IPS DF 19.7 (cell line): ENCODE measurements around the gene RP2.
A peak's percentile ranks its signal among the peaks of the same experiment; 100 is the strongest.

Source experiments
- DNase-seq: peaks from one replicate; pipeline ENCODE4 v3.0.0-alpha.2; 2013; ENCODE audit warnings: low read depth, low spot score

The RP2 gene

GRCh38 chrX:46836701-46837557, at the start of gene RP2:
RP2 (plus strand) TSS chrX:46837043; CDS start chrX:46837101, 58 bp downstream.
- DNase-seq = peak; percentile 77

DNA sequence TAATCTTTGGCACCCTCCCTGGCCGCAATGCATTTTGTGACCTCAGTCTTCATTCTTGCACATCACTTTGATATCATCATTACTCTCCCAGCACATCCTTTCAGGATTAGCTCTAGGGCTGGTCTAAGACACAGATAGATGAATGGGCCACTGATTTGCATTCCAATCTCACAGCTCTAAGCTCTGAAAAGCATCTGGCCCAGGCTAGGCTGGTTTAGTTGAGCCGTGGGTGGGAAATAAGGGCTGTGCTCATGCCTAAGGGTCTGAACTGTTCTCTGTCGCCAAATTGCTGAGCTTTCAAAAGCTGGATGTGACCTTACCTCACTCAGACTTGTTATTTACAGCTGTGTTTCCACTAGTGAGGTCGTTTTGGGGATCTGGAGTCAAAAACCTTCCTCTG, 47.9 kb upstream of the RP2 start:
- DNase-seq = no peak

GRCh38 chrX:46791927-46792809, 44.7 kb upstream of the RP2 start:
- DNase-seq = peak; percentile 23

GRCh38 chrX:46792810-46793188, 44.0 kb upstream of the RP2 start:
- no peak for DNase-seq

DNA sequence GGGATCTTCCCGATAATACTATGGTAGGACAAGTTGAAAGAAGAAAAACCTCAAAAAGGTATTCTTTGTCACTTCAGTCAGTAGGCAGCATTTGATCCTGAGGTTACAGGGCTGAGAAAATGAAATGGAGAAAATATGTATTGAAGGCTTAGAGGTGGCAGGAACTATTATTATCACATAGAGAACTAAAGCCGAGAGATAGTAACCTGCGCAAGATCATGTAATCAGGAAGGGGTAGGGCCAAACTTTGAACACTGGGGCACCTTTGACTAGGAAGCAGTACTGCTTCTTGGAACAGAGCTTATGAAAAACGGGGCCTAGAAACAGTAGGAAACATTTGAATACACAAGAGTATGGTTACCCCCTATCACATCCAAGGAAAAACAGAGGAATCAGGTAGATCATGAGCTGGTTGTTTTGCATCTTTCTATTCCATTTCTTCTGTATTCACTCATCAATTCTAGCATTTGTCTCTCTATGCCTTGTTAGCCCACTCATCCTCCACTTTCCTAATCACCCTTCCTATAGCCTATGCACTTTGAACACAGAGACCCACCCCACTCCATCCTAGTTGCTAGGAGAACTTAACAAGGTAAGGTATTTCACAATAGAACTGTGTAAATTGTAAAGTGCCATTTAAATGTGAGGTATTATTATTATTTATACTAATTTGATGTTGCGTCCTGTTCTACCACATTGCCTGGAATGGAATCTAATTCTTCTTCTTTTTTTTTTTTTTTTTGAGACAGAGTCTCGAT, 43.3 kb upstream of the RP2 start:
- no peak for DNase-seq

- DNase-seq = peak; percentile 25
Observed at GRCh38 chrX:46796574-46797191, 40.2 kb upstream of the RP2 start.

DNA sequence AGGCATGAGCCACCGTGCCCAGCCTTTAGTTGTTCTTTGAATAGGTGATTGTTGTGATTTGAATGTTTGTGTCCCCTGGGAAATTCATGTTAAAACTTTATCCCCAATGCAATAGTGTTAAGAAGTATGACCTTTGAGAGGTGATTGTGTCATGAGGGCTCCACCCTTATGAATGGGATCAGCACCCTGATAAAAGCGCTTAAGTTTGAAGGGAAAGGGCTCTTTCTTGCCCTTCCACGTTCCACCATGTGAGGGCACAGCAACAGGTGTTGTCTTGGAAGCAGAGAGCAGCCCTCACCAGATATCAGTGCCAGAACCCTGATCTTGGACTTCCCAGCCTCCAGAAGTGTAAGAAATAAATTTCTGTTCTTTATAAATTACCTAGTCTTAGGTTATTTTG, 33.7 kb upstream of the RP2 start:
- DNase-seq = no peak

- DNase-seq = no peak
Observed at GRCh38 chrX:46805270-46805669, 31.6 kb upstream of the RP2 start.

DNA sequence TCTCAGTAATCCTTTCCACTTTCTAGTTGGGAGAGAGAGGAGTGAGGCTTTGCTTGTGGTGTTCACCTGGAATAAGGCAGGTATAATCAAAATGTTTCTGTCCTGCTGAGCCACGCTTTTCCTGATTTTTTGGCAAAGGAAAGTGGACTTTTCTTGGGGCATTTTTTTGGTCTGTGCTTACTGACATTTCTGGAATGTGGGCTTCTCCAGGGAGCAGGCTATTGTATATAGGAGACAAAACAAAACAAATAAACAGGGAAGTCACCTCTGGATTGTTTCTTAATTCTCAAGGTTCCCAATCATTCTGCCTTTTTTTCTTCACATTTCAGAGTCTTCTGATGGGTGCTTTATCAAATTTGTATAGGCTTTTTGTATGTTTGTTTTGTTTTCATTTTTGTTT, 25.7 kb upstream of the RP2 start:
- DNase-seq = no peak

- DNase-seq = no peak
Observed at GRCh38 chrX:46812445-46812844, 24.4 kb upstream of the RP2 start.

DNA sequence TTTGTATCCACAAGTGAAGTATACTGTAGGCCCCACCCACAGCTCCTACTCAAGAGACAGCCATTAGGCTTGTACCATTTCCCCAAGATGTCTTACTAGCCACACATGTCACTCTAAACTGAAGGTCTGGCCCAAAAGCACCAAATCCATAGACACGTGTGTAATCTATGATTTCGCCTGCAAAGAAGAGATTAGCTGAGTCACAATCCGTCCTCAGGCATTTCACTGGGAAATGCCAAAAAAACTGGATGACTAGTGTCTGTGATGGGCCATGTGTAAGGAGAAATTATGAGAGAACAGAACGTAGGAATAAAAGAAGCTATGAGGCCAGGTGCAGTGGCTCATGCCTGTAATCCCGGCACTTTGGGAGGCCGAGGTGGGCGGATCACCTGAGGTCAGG, 21.9 kb upstream of the RP2 start:
- DNase-seq = no peak

DNA sequence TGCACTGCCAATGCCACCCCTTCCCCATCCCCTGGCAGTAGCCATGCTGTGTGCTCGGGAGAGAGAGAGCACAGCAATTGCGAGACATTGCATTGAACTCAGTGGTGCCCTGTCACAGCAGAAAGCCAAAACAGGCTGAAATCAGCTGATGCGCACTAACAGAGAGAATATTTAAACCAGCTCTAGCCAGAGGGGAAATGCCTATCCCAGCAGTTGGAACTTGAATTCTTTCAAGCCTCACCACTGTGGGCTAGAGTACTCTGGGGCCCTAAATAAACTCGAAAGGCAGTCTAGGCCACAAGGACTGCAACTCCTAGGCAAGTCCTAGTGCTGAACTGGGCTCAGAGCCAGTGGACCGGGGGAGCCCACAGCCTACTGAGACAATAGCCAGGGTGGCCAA, 17.7 kb upstream of the RP2 start:
- DNase-seq = no peak

DNA sequence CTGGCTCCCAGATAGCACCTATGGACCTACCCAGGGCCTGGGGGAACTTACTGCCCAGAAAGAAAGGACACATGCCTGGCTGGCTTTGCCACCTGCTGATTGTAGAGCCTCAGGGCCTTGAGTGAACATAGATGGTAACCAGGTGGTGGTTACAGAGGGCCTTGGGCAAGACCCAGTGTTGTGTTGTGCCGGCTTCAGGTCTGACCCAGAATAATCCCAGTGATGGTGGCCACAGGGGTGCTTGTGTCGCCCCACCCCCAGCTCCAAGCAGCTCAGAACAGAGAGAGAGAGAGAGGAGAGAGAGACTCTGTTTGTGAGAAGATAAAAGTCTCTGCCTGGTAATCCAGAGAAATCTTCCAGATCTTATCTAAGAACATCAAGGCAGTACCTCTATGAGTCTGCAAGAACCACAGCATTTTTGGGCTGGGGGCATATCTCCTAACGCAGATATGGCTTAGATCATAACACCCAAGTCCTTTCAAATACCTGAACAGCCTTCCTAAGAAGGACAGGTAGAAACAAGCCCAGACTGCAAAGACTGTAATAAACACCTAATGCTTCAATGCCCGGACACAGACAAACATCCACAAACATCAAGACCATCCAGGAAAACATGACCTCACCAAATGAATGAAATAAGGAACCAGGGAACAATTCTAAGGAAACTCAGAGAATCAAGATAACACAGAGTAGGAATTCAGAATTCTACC, 16.3 kb upstream of the RP2 start:
- no peak for DNase-seq

DNA sequence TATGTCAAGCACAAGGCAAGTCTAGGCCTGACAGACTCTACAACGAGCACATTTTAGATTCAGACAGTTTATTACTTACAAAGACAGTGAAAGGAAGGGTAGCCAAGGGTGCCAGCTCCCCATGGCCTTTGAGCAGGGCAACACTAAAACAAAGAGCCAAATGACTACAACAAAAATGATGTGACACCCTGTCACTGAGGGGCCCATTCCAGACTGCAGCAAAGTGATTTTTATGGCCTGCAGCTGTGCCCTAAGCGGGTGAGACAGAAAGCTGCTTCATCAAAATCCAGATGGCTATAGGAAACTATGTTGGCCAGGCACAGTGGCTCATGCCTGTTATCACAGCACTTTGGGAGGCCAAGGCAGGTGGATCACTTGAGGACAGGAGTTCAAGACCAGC, 13.4 kb upstream of the RP2 start:
- no peak for DNase-seq

DNA sequence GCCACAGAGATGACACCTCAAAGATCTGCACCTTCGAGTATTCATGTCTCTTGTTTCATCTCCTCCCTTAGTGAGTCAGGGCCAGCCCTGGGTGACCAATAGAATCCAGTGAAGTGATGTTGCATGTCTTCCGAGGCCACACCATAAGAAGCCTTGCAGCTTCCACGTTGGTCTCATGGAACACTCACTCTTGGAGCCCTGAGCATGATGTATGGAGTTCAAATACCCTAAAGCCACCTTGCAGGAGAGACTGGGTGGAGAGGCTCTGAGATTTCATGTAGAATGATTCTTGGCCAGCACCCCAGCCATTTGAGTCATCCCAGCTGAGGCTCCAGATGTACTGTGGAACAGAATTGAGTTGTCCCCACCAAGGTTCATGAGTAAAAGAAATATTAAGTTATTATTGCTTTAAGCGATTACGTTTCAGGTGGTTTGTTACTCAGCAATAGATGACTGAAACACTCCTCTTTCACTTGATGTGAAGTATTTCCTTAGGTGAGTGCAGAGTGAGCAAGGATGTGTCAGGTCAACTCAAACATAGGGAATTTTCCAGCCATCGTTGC, 5.0 kb upstream of the RP2 start:
- no peak for DNase-seq

DNA sequence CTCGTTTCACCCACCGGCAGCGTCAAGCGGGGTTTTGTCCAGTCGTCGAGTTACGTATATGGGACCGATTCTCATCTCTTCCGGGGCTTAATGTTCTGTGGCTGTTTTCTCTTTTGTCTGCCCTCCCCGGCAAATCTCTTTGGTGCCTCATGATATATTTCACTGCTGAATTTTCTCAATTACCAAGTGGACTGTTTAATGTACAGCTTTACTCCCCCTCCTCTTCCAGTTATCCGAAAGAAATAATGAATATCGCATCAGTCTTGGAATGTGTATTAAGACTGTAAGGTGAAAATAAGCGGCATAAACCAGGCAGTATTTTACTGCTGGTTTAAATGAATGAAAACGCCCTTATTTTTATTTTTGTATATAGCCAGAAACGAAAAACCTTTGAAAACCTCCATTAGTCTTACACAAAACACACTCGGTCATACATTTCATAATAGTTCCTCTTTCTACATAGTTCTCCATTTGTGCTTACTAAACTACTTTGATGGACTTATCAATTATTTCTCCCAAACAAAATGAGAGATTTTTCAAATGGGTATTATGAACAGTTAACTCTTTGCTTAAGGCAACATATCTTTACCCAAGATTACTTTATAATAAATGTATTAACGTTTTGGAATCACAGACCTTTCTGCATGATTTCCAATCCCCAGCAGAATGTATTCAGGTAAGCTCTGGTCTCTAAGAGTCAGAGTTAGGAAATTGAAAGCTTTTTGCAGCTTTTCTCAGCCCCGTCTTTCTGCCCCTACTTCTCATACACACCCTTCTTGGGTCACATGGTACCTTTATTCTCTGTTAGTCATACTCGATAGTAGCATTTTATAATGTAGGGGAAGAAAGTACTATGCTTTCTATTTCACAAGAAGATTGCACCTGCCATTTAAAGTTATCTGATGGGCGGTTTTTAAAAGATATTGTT, 979 bp downstream of the RP2 start:
- DNase-seq = no peak

GRCh38 chrX:46838486-46838870, 1.6 kb downstream of the RP2 start:
- no peak for DNase-seq

- no peak for DNase-seq
Observed at GRCh38 chrX:46838974-46839480, 2.2 kb downstream of the RP2 start.

DNA sequence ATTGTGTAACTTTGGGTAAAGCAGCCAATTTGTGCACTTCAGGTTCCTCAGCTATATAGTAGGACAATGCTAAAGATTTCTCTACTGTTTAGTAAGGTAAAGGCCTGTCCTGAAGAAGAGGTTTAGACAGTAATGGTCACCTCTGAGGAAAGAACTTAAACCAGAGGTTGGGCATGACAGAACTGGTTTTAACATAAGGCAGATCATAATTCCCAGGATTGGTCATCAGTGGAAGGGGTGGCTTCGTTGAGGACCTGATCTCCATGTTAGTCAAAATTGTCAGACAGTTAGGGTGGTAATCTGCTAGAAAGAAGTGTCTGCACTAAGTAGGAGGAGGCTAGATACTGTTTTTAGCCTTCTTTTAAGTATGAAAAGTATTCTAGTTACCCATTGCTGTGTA, 4.1 kb downstream of the RP2 start:
- DNase-seq = no peak
